ENCODE measurements around the gene SIK2.

SIK2 gene

GRCh38 chr11:111739299-111739698 lies 137.1 kb downstream of the SIK2 start:
- TF ChIP-seq CTCF (IDR thresholded peaks at IDR 0.05; ENCODE audit: low read depth, low read length, missing control alignments): no peak
- DNase-seq (ENCODE audit: low read depth): no peak
- no peak overlapping the region for H3K4me3 ChIP-seq (ENCODE audit: low read depth, low read length)

- H3K4me3 ChIP-seq (ENCODE audit: low read depth, low read length): no peak overlapping the region
- DNase-seq (ENCODE audit: low read depth): no peak
- TF ChIP-seq CTCF (IDR thresholded peaks at IDR 0.05; ENCODE audit: low read depth, low read length, missing control alignments): no peak
Measured at GRCh38 chr11:111741751-111742150, 139.5 kb downstream of the SIK2 start.

GRCh38 chr11:111743700-111744099 lies 141.5 kb downstream of the SIK2 start:
- H3K4me3 ChIP-seq (ENCODE audit: low read depth, low read length): no peak overlapping the region
- DNase-seq (ENCODE audit: low read depth): no peak
- no peak for TF ChIP-seq CTCF (IDR thresholded peaks at IDR 0.05; ENCODE audit: low read depth, low read length, missing control alignments)

- no peak for TF ChIP-seq CTCF (IDR thresholded peaks at IDR 0.05; ENCODE audit: low read depth, low read length, missing control alignments)
- no peak overlapping the region for H3K4me3 ChIP-seq (ENCODE audit: low read depth, low read length)
- DNase-seq (ENCODE audit: low read depth): no peak
Measured at GRCh38 chr11:111745719-111746504, 143.7 kb downstream of the SIK2 start.

GRCh38 chr11:111748035-111748804 lies 146.0 kb downstream of the SIK2 start:
- DNase-seq (ENCODE audit: low read depth): no peak
- H3K4me3 ChIP-seq (ENCODE audit: low read depth, low read length): no peak overlapping the region
- TF ChIP-seq CTCF (IDR thresholded peaks at IDR 0.05; ENCODE audit: low read depth, low read length, missing control alignments): no peak

- no peak for DNase-seq (ENCODE audit: low read depth)
- no peak overlapping the region for H3K4me3 ChIP-seq (ENCODE audit: low read depth, low read length)
- no peak for TF ChIP-seq CTCF (IDR thresholded peaks at IDR 0.05; ENCODE audit: low read depth, low read length, missing control alignments)
Measured at GRCh38 chr11:111749646-111750045, 147.4 kb downstream of the SIK2 start.

All from GM12864 (cell line).